ENCODE data around the gene ABCF2.

The ABCF2 gene

DNA sequence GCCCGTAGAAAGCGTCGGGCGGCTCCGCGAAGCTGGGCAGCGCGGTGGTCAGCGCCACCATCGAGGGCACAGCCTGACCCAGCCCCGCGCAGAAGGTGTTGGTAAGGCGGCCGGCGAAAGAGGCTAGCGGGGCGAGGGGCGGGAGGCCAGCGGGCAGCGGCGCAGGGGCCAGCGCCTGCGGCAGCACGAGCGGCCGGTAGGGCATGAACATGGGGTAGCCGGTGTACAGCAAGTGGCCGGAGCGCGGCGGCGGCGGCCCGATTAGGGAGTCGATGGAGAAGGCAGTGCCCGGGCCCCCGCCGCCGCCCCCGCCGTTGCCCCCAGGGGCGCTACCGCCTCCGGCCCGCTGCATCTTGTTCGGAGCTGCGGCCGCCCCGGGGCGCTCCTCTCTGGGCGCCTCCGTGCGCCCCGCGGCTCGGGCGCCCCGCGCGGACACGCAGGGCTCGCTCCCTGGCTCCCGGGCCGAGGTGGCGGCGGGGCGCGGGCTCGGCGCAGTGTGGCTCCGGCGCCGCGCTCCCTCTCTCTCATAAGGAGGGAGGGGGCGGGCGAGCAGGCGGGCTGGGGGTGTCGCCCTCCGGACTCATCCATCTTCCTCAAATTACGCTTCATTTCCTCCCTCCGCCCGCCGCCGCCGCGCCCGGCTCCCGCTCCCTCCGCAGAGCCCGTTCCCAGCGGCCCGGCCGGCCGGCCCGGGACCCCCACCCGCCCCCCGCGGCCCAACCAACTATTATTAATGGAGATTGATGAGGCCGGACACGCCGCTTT is 59.6 kb downstream of the ABCF2 start, which contains the start of gene GBX1:
Gene GBX1 (minus strand): TSS at position 498 of the 765 bp plus-strand sequence. CDS start 146 bp downstream, at position 352.
- Histone ChIP-seq H3K9me3 (ENCODE audit: control insufficient read depth in 2 of 2, low read length in 2 of 2) (no peaks in the 10 kb centered on the region), H3K9ac (ENCODE audit: low read length in 2 of 2) (no peak within 1 kb of the TSS), H3K4me3 (ENCODE audit: low read length in 2 of 2) (peak within 1 kb of the TSS; percentile 31 to 64), H3K4me1 (ENCODE audit: control insufficient read depth, insufficient read depth, low read length) (peaks cover 16% of the 10 kb centered on the region), H3K27ac (ENCODE audit: low read length) (no peak within 1 kb of the TSS), H3K27me3 (ENCODE audit: control insufficient read depth in 1 of 2, insufficient read depth in 2 of 2, low read length in 2 of 2) (peaks cover 40 to 51% of the 10 kb centered on the region in 2 donors), H3K36me3 (ENCODE audit: control insufficient read depth in 2 of 2, insufficient read depth in 2 of 2, low read length in 2 of 2) (no peaks in the 10 kb centered on the region)

DNA sequence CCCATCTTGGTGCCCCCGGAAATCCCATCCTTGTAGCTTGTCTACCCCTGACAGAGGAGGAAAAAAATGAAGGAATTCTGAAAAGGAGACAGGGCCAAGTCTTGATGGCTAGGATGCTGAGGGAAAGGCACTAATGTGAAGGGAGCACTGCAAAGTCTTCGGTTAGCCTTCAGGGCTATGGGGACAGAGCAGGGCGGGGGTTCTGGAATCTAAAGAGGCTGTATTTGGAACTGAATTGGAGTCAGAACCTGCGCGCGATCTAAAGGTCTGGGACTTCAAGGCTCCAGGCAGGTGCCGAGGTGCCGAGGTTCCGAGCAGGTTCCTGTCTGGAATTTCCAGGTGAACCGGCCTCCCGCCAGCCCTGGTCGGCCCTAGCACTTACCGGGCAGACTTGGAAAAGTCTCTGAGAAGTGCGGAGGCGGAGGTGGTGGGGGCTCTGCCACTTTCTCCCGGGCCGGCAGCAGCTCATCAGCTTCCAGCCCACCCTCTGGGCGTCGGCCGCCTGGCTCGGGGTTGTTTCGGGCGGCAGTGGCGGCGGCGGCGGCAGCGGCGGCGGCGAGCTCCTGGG is 60.3 kb downstream of the ABCF2 start:
- H3K4me3 ChIP-seq (ENCODE audit: low read length in 2 of 2): peak overlapping the region; percentile 31 to 64
- peaks cover 40 to 55% of the 10 kb centered on the region in 2 donors for H3K27me3 ChIP-seq (ENCODE audit: control insufficient read depth in 1 of 2, insufficient read depth in 2 of 2, low read length in 2 of 2)
- H3K36me3 ChIP-seq (ENCODE audit: control insufficient read depth in 2 of 2, insufficient read depth in 2 of 2, low read length in 2 of 2): no peaks in the 10 kb centered on the region
- H3K9ac ChIP-seq (ENCODE audit: low read length in 2 of 2): no peak overlapping the region
- no peaks in the 10 kb centered on the region for H3K9me3 ChIP-seq (ENCODE audit: control insufficient read depth in 2 of 2, low read length in 2 of 2)
- no peak overlapping the region for H3K27ac ChIP-seq (ENCODE audit: low read length)
- peaks cover 16% of the 10 kb centered on the region for H3K4me1 ChIP-seq (ENCODE audit: control insufficient read depth, insufficient read depth, low read length)

Data from stomach smooth muscle (tissue), 2 donors.